Suppressor macrophage treated with lipopolysaccharide for 4 hours (primary cell): ENCODE results near the gene CD34.

ENCODE experiments used
- DNase-seq: peaks from one replicate; pipeline ENCODE4 v3.0.0-alpha.2; 2020

CD34 gene

GRCh38 chr1:207871117-207871649, 39.7 kb downstream of the CD34 start:
- DNase-seq: no peak

DNA sequence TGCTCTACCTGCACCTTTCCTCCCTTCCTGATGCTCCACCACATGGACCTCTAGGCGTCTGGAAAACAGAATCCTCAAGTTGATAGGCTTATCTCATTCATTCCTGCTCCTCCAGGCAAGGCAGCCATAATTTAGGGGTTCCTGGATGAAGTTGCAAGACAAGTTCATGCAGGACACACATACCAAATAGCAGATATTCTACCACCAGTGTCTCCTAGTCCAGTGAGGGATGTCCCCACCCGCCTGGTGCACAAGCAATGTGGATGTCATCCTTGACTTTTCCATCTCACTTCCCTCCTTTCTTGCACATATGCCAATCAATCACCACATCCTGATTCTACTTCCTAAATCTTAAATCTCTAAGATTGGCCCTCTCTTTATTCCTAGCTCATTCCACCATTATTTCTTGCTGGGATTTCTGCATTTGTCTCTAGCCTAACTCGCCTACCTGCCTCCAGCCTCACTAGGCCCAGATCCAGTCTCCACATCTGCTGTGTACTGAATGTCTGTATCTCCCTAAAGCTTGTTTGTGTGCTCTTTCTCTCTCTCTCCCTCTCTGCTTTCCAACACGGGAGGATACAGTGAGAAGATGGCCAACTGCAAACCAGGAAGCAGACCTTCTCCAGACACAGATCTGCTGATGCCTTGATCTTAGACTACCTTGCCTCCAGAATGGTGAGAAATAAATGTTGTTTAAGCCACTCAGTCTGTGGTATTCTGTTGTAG, 40.5 kb downstream of the CD34 start:
- no peak for DNase-seq

DNA sequence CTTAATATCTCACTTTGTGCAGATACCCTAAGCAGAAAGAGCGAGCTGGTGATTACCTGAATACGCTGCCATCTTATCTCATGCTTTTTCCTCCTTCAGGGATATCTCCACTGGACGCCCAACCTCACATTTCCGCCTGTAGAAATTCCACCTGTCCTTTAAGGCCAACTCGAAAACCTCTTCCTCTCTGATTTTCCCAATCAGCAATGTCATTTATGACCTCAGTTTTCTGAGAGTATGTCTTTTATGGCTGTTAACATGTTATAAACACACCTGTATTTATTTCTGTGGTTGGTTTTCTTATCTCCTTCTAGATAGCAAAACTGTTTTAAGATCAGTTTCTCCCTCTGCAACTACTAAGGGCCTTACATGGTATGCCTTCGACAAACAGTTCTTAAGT, 41.1 kb downstream of the CD34 start:
- DNase-seq: no peak

GRCh38 chr1:207868774-207869721, 41.9 kb downstream of the CD34 start:
- DNase-seq: peak; percentile 91

- no peak for DNase-seq
Observed at GRCh38 chr1:207868251-207868773, 42.6 kb downstream of the CD34 start.

DNA sequence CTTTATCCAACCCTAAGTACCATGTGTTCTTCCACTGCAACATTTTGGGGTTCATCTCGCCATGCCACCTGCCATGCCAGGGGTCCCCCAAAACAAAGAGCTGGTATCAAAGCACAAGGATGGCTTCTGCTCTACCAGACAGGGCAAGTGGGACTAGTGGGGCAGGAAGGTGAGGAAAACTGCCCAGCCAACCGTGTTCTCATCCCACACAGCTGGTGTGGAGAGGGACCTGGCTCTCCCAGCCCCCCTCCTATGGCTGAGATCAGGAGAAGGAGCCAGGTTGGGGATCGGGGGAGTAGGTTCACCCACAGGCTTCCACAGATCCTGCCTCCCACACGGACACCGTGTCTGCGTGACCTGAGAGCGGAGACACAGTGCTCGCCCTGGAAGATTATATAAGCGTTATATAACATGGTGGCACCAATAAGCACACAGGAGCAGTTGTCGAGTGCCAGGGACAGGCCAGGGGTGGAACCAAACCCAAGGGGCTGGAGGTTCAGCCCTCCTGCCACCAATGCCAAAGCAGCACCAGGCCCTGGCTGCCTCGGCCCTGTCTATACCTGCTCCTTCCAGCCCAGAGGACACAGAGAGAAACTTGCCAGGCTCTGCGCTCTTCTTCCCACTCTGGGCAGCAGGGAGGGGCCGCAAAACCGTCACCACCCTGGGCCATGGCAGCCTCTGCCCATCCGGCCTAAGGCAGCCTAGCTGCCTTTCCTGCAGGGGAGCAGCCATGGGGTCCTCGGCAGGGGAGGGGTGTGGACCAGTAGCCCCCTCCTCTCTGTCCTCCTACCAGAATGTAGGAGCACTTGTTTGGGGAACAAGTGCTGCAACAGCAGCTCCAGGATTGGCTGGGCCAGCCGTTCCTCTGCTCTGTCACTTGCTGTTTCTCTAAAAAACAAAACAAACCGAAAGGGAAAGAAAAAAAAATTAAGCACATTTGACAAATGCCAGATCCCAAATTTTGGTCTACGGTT, 43.5 kb downstream of the CD34 start:
- DNase-seq: peak; percentile 63

DNA sequence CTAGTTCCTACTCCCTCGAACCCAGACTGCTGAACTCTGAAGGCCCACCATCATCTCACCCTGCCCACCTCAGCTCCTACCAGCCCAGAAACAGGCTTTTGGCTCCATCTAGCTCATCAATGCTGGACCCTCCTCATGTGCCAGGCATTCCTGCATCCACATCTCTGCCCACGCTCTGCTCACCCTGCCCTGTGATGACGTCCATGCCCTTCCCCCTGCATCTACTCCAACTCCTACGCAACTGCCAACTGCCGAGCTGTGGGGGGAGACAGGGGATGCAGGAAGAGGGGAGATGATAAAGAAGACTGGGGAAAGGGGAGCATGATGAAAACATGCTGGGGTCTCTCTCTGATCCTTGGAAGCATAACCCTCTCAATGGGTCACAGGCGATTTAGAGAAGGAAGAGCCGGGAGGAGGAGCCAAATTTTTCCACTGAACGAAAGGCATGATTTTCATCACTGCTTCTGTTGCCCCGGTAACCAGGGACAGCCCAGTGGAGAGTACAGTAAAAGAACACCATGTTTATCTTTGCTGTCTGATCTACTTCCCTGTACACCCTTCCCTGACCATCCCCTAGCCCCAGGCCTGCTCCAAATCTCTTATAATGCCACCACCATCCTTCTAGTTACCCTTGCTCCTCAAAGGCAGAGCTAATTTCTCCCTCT, 44.3 kb downstream of the CD34 start:
- no peak for DNase-seq

- peak; percentile 46 for DNase-seq
Observed at GRCh38 chr1:207863893-207864535, 46.9 kb downstream of the CD34 start.

GRCh38 chr1:207862241-207862787, 48.6 kb downstream of the CD34 start:
- DNase-seq: no peak

GRCh38 chr1:207861442-207862177, 49.3 kb downstream of the CD34 start:
- DNase-seq: no peak

DNA sequence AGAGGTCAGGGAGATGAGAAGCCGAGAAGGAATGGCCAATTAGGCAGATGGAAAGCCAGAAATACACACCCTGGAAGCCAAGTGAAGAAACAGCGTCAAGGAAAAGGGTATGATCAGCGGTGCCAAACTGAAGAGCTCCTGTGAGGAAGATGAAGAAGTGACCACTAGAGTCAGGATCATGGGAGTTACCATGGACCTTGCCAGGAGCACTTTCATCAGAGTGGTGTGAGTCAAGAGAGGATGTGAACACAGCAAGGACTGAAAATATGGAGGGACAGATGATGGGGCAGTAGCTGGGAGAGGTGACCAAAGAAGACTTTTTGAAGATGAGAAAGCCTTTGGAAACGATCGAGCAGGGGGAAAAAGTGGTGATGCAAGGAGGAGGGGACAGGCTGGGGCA, 50.4 kb downstream of the CD34 start:
- DNase-seq: no peak

DNA sequence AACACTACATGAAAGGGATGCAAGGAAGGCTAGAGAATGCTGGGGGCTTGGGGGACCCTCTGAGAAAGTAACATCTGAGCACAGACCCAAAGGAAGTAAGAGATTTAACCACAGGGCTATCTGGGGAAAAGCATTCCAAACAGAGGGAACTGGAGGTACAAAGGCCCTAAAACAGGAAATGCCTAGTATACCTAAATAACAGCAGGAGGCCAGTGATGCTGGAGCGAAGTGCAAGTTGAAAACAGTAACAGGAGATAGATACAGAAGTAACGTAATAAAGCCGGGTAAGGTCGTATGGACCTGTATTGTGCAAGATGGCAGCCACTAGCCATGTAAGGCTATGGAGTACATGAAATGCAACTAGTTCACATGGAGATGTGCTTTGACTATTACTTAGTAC, 52.1 kb downstream of the CD34 start:
- DNase-seq: no peak

GRCh38 chr1:207858281-207858680, 52.6 kb downstream of the CD34 start:
- DNase-seq: peak; percentile 64

DNA sequence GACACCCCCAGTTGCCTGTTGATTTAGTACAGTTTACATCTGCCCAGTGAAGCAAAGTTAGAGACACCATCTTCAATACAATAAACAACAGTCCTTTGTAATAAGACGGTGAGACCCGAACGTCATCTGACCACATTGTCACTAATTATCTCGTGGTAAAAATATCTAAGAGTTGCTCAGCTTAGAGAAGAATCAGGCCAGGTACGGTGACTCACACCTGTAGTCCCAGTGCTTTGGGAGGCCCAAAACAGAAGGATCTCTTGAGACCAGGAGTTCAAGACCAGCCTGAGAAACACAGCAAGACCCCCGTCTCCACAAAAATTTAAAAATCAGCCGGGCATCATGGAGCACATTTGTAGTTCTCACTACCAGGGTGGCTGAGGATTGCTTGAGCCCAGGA, 53.5 kb downstream of the CD34 start:
- DNase-seq: no peak

DNA sequence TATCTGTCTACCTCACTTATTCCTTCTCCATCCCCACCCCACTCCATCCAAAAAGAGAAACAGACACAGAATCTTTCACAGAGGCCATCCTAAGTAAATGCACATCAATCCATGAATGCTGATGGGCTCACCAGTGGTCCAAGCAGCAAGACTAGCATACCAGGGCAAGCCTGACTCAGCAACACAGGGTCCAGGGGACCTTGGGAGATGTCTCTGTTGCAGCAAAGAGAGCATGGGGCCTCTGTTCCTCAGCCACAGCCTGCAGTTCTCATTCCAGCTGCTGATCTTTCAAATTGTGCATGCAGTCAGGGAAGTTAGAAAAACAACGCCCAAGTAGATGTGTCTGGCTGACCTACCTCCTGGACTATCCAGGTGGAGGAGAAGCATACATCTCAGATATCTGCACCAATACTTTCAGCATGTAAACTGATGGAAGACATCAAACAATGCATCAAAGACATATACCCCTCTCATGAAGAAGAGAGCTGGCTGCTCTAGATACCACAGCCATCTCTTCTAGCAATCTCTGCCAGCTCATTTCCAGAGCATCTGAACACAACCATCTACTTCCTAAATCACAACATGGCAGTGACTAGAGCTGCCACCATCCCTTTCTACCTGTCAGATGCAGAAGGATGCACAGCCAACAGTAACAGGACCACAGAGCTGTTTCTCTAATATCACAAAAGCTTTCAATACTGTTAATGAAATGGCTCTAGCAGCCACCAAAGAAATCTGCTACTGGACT, 54.5 kb downstream of the CD34 start:
- DNase-seq: no peak

- DNase-seq: no peak
Observed at GRCh38 chr1:207854001-207854400, 56.9 kb downstream of the CD34 start.

- DNase-seq: no peak
Observed at GRCh38 chr1:207853372-207853757, 57.6 kb downstream of the CD34 start.

- no peak for DNase-seq
Observed at GRCh38 chr1:207852576-207853371, 58.2 kb downstream of the CD34 start.

- DNase-seq: peak; percentile 35
Observed at GRCh38 chr1:207851696-207852095, 59.2 kb downstream of the CD34 start.
